Amniotic epithelial cell (primary cell): ENCODE data around the gene IGSF21.

ENCODE experiments used
- DNase-seq: peaks from one replicate; pipeline ENCODE4 v3.0.0-alpha.2; 2010; ENCODE audit warnings: low read depth

IGSF21 gene

GRCh38 chr1:18263547-18264120 is 156.0 kb downstream of the IGSF21 start:
- no peak for DNase-seq

GRCh38 chr1:18264450-18265039 is 156.9 kb downstream of the IGSF21 start:
- DNase-seq = no peak

- no peak for DNase-seq
Measured at GRCh38 chr1:18265641-18266040, 158.0 kb downstream of the IGSF21 start.

DNA sequence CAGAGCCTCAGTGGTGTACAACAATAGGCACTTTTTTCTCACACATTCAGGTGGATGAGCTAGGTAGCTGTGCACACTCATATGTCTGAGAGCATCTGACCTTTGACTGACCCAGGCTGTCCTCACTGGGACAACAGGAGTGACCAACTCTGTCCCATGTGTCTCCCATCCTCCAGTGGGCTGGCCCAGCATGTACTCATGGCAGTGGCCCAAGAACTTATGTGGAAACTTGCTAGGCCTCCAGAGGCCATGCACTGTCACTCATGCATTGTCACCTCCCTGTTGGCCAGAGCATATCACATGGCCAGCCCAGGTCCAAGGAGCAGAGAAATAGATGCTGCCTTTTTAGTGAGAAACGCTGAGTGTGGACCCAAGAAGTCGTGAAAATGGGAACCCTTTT is 158.8 kb downstream of the IGSF21 start:
- DNase-seq = no peak

GRCh38 chr1:18271336-18271735 is 163.7 kb downstream of the IGSF21 start:
- no peak for DNase-seq

GRCh38 chr1:18278946-18279345 is 171.3 kb downstream of the IGSF21 start:
- DNase-seq = no peak

GRCh38 chr1:18279351-18280074 is 171.9 kb downstream of the IGSF21 start:
- DNase-seq = no peak

DNA sequence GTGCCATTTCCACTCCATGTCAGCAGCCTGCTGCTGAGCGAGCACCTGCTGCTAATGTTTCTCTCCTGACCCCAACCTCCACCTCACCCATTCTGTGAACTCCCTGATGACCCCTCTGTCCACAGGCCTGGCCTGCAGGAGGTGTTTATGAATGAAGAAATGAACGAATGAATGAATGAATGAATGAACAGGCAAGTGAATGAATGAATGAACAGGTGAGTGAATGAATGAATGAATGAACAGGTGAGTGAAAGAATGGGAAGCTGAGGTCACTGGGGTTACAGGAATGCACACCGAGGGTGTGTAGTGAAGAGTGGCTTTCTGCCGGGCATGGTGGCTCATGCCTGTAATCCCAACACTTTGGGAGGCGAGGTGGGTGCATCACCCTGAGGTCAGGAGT is 173.4 kb downstream of the IGSF21 start:
- no peak for DNase-seq

DNA sequence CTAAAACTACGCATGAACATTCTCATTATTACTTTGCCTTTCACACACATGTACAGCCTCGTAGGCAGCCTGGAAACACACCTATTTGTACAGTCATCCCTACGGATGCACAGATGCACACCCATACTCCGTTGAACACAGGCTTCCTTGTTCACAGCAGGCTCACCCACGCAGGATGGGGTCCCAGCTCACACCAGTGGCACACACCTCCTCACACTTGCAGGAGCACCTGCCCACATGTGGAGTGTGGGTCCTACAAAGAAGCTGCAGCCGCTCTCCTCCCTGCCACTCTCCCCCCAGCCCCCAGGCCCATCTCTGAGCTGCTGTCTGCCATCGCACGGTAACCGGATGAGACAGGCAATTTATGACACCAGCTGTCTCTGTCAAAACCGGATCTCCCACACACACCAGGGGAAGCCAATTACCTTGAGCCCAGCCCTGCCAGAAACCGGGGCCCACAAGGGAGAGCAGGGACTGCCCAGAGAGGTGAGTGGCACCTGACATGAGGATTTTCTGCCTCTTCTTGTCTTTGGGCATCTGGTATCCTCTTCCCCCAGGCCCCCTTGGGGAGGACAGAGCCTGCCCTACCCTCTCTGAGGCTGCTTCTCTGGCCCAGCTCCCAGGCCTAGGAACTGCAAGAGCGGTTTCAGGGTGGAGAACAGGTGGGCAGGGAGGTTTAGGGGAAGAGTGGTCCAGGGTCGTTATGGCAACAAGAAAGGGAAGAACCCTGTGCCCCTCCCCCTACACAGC is 175.4 kb downstream of the IGSF21 start:
- DNase-seq = no peak

DNA sequence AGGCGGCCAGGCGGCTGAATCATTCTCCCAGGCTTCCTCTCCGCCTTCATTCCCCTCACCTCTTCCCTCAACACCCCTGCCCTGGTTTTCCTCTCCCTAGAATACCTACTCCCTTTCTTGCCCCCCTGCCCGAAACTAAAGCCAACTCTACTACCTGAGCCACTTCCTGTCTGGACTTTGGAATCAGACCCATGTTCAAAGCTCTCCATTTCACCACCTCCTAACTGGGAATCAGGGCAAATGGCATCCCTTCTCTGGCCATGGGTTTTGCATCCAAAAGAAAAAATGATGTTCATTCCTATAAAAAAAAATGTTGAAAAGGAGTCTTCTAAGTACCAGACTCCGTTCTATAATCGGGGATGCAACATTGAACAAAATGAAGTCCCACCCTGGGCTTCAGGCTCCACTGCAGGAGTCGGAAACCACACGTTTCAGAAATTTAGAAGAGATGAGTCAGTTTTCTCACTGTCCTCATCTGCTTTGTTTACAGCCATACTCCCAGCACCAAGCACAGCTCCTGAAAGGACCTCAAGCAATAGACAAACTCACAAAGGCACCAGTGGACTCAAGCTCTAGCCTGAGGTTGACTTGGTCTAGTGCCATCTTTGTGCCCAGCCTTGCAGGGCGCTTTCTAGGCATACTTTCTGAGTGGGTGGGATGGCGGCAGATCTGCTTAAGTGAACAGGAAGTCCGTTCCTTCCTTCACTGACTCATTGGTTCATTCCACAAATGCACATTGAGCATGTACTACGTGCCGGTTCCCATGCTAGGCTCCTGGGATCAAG is 176.2 kb downstream of the IGSF21 start:
- no peak for DNase-seq

- no peak for DNase-seq
Measured at GRCh38 chr1:18284805-18285537, 177.4 kb downstream of the IGSF21 start.

DNA sequence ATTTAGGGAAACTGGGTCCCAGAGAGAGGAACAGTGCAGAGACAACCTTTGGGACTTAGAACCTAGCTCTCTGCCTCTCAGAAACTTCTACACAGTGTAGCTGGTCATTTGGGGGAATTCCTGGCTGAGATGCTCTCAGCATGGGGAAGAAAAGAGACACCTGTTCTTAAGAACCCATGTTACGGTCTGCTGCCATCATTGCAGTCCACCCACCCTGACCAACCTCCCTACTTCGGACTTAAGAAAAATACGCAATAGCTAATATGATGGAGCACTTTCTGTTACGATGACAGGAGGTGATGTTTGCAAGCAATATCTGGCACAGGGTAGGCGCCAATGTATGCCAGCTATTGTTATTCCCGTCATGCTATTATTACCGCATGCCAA is 177.9 kb downstream of the IGSF21 start:
- DNase-seq = no peak

DNA sequence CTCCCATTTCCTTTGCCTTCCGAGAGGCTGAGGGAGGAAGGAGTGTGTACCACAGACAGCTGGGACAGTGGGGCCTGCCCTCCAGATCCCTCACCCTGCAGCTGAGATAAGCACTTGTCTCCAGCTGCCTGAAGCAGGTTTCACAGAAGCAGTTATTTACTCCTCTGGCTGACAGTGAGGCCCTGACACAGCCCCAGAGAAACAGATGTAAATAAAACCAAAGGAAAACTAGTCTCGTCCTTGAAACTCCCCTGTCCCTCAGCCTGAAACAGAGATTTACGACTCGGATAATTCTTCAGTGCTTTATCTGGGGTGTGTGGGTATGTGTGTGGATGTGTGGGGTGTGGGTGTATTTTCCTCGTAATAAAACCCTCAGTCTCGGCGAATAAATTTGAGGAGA is 181.1 kb downstream of the IGSF21 start:
- no peak for DNase-seq

DNA sequence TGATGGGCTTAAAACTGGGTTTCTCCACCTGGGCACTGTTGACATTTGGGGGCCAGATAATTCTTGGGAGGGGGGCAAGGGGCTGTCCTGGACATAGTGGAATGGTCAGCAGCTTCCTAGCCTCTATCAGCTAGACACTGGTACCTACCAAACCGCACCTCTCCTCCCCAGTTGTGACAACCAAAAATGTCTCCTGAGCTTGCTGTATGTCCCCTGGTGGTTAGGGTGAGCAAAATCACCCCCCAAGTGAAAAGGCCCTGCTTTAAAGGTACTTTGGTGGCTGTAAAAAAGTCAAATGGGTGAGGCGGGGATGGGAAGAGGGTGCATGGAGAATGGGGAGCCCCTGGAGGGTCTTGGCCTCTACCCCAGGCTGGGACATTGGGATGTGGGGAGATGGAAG is 182.0 kb downstream of the IGSF21 start:
- no peak for DNase-seq

- no peak for DNase-seq
Measured at GRCh38 chr1:18290740-18291412, 183.3 kb downstream of the IGSF21 start.

- DNase-seq = no peak
Measured at GRCh38 chr1:18292531-18292930, 184.9 kb downstream of the IGSF21 start.

DNA sequence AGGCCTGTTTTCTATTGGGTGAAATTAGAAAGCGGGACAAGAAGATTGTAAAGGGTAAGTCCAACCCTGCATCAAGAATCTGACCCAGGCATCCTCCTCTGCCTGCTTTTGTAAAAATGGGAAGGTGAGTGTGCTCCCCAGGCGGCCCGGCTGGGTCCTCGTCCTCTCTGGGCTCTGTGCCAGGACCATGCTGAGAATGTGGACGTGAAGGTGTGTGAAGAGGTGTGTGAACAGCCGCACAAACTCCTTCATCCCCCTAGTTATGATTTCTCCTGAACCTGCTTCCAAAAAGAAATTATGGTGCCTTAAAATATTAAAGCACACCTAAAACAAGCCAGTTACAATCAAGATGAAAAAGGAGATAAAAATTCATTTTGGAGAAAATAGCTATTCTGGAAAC is 185.7 kb downstream of the IGSF21 start:
- no peak for DNase-seq

- DNase-seq = no peak
Measured at GRCh38 chr1:18294437-18295176, 187.0 kb downstream of the IGSF21 start.

DNA sequence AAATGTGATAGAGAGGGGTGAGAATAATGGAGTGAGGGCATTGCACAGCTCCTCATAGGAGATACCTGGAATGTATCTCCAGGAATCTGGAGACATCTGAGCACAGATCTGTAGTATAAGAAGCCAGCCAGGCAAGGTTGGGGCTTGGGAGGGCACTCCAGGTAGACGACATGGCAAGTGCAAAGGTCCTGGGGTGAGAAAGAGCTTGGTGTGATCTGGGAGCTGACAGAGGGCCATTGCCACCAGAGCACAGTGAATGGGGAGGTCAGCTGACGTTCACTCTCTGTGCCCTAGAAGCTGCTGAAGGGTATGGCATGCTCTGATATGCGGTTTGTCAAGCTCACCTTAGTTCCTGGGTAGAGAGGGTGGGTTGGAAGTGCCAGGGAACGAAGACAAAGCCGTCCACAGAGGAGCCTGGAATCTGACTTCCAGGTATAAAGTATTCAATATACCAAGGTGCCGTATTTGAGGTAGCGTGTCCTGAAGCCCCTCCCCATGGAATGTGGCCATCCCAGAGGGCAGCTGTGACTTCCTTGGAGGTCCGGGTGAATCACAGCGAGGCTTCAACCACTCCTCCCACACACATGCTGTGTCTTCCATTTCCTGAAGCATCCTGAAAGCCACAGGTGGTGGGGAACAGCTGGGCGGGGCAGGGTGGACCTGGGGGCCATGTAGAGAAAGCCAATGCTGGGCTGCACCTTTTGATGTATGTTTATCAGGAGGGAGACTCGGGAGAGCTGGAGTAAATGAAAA is 190.5 kb downstream of the IGSF21 start:
- no peak for DNase-seq
